Fibroblast of lung (primary cell): ENCODE results near the gene HES3. TPM values are rescaled to one million over a fixed set of nuclear protein-coding genes. Genes with fewer than 3 reads are reported as not detected.
A peak's percentile ranks its signal among the peaks of the same experiment; 100 is the strongest.

Experiments
- DNase-seq, 2 donors: peaks; one replicate each; pipeline versions ENCODE4 v3.0.0 to v3.0.0-alpha.2; 2010; ENCODE audit warnings: low read depth in 2 of 2
- H2AFZ ChIP-seq: 2 replicates; pipeline ENCODE4 v1.5.1; 2012; ENCODE audit warnings: low read length, control low read depth, inconsistent platforms
- H3K27ac ChIP-seq: 2 replicates; pipeline ENCODE4 v1.5.1; 2011; ENCODE audit warnings: low read length, control low read depth; ENCODE audit not compliant: insufficient read depth
- H3K27me3 ChIP-seq: 2 replicates; pipeline ENCODE4 v1.5.1; 2011; ENCODE audit warnings: mild to moderate bottlenecking, low read length; ENCODE audit not compliant: control insufficient read depth, insufficient read depth
- H3K36me3 ChIP-seq: 2 replicates; pipeline ENCODE4 v1.5.1; 2011; ENCODE audit warnings: low read length; ENCODE audit not compliant: control insufficient read depth, insufficient read depth
- H3K4me1 ChIP-seq: 2 replicates; pipeline ENCODE4 v1.5.1; 2011; ENCODE audit warnings: low read length; ENCODE audit not compliant: control insufficient read depth, insufficient read depth; ENCODE audit errors: extremely low read depth
- H3K4me2 ChIP-seq: 2 replicates; pipeline ENCODE4 v1.5.1; 2011; ENCODE audit warnings: low read length, control low read depth; ENCODE audit not compliant: insufficient read depth; ENCODE audit errors: extremely low read depth
- H3K4me3 ChIP-seq, 4 experiments: fragments of 200-600 bp in 1 of 4; sonication (generic) in 1 of 4; replicated peaks in 1 of 4; 2 replicates each; pipeline ENCODE4 v1.5.1; 2011 to 2016; ENCODE audit warnings: low read length in 4 of 4, low read depth in 3 of 4, mild to moderate bottlenecking in 3 of 4, control low read depth in 2 of 4, inconsistent platforms in 1 of 4, mixed read lengths in 1 of 4; ENCODE audit not compliant: insufficient read depth in 1 of 4; ENCODE audit errors: control extremely low read depth in 1 of 4
- H3K79me2 ChIP-seq: 2 replicates; pipeline ENCODE4 v1.5.1; 2012; ENCODE audit warnings: mild to moderate bottlenecking, low read length, inconsistent platforms; ENCODE audit not compliant: control insufficient read depth, insufficient read depth
- H3K9ac ChIP-seq: 2 replicates; pipeline ENCODE4 v1.5.1; 2011; ENCODE audit warnings: mild to moderate bottlenecking, low read length, control low read depth; ENCODE audit not compliant: insufficient read depth
- H3K9me3 ChIP-seq: 2 replicates; pipeline ENCODE4 v1.5.1; 2012; ENCODE audit warnings: low read depth, low read length; ENCODE audit not compliant: control insufficient read depth, insufficient read depth
- H4K20me1 ChIP-seq: 2 replicates; pipeline ENCODE4 v1.5.1; 2011; ENCODE audit warnings: low read length; ENCODE audit not compliant: control insufficient read depth, insufficient read depth; ENCODE audit errors: extremely low read depth
- CTCF ChIP-seq, 2 donors: IDR thresholded peaks in 1 of 2; conservative IDR thresholded peaks in 1 of 2; 1 replicate in 1 of 2; 2 replicates in 1 of 2; pipeline ENCODE4 v1.5.1; 2011 to 2012; ENCODE audit warnings: low read length in 2 of 2, control low read depth in 1 of 2, inconsistent platforms in 1 of 2, low read depth in 1 of 2, mild to moderate bottlenecking in 1 of 2
- EZH2 ChIP-seq: IDR thresholded peaks from 2 replicates; pipeline ENCODE4 v1.5.1; 2012; ENCODE audit warnings: low read length, control low read depth, mild to moderate bottlenecking; ENCODE audit errors: missing control alignments
- polyA plus RNA-seq, 2 donors: library from polyadenylated mRNA; depleted of rRNA in 1 of 2; stranded (reverse) in 1 of 2; unstranded in 1 of 2; fragments of >200 nt; gene quantifications; 2 replicates each; pipeline ENCODE4 v1.2.1, GENCODE V29; 2011 to 2012; ENCODE audit warnings: missing spikeins in 1 of 2
- total RNA-seq: library from RNA; depleted of rRNA; stranded (reverse); fragments of >200 nt; gene quantifications from 2 replicates; pipeline ENCODE4 v1.2.1, GENCODE V29; 2014

HES3 gene
- total and polyA plus RNA-seq, 2 donors (not counting 1 experiment from before 2014, with no cell fraction given), result not detected

GRCh38 chr1:6263716-6264115, 19.7 kb downstream of the HES3 start:
- H3K79me2 ChIP-seq, result no peaks in the 10 kb centered on the region
- no peak overlapping the region for H2AFZ ChIP-seq
- no peak overlapping the region for H3K9ac ChIP-seq
- peak overlapping the region; percentile 51 for H3K4me2 ChIP-seq
- DNase-seq, result peak in 1 of 2 donors; percentile 41
- H3K9me3 ChIP-seq, result no peaks in the 10 kb centered on the region
- H4K20me1 ChIP-seq, result no peaks in the 10 kb centered on the region
- H3K4me1 ChIP-seq, result peaks cover 17% of the 10 kb centered on the region
- TF ChIP-seq EZH2 (no peak), CTCF (conservative IDR thresholded peaks at IDR 0.05 in 1 of 2, IDR thresholded peaks at IDR 0.05 in 1 of 2; ENCODE audit: low read depth in 1 of 2, low read length in 2 of 2) (no peak)
- H3K27ac ChIP-seq, result no peak overlapping the region
- no peaks in the 10 kb centered on the region for H3K27me3 ChIP-seq
- no peaks in the 10 kb centered on the region for H3K36me3 ChIP-seq
- H3K4me3 ChIP-seq, result no peak overlapping the region

GRCh38 chr1:6265151-6265550, 21.2 kb downstream of the HES3 start:
- H3K36me3 ChIP-seq, result no peaks in the 10 kb centered on the region
- TF ChIP-seq CTCF (conservative IDR thresholded peaks at IDR 0.05 in 1 of 2, IDR thresholded peaks at IDR 0.05 in 1 of 2; ENCODE audit: low read depth in 1 of 2, low read length in 2 of 2) (no peak), EZH2 (no peak)
- no peaks in the 10 kb centered on the region for H3K79me2 ChIP-seq
- no peaks in the 10 kb centered on the region for H3K27me3 ChIP-seq
- H3K9ac ChIP-seq, result no peak overlapping the region
- no peak overlapping the region for H2AFZ ChIP-seq
- H3K9me3 ChIP-seq, result no peaks in the 10 kb centered on the region
- H3K4me3 ChIP-seq, result no peak overlapping the region
- no peaks in the 10 kb centered on the region for H4K20me1 ChIP-seq
- H3K4me1 ChIP-seq, result peaks cover 17% of the 10 kb centered on the region
- no peak overlapping the region for H3K4me2 ChIP-seq
- no peak overlapping the region for H3K27ac ChIP-seq
- no peak for DNase-seq

- no peaks in the 10 kb centered on the region for H3K79me2 ChIP-seq
- H3K4me3 ChIP-seq, result no peak overlapping the region
- DNase-seq, result no peak
- no peak overlapping the region for H2AFZ ChIP-seq
- no peak overlapping the region for H3K9ac ChIP-seq
- peaks cover 22% of the 10 kb centered on the region for H3K4me1 ChIP-seq
- no peaks in the 10 kb centered on the region for H3K9me3 ChIP-seq
- no peaks in the 10 kb centered on the region for H3K27me3 ChIP-seq
- no peak overlapping the region for H3K4me2 ChIP-seq
- no peaks in the 10 kb centered on the region for H3K36me3 ChIP-seq
- no peak overlapping the region for H3K27ac ChIP-seq
- no peaks in the 10 kb centered on the region for H4K20me1 ChIP-seq
- TF ChIP-seq CTCF (conservative IDR thresholded peaks at IDR 0.05 in 1 of 2, IDR thresholded peaks at IDR 0.05 in 1 of 2; ENCODE audit: low read depth in 1 of 2, low read length in 2 of 2) (no peak), EZH2 (no peak)
These were observed 22.7 kb downstream of the HES3 start for GRCh38 chr1:6266641-6267040.
